Progenitor cell of endocrine pancreas (in vitro differentiated cells): ENCODE measurements around the gene NPAT. TPM values are rescaled to one million over a fixed set of nuclear protein-coding genes. Genes with fewer than 3 reads are reported as not detected.

Experiments used
- DNase-seq: peaks from one replicate; pipeline ENCODE4 v3.0.0; 2021; ENCODE audit warnings: low spot score; ENCODE audit not compliant: unreplicated experiment
- H3K27ac Mint-ChIP-seq: 2 replicates; pipeline ENCODE4 v1.8.0; 2021; ENCODE audit warnings: mild to moderate bottlenecking, moderate library complexity, mixed read lengths
- H3K27me3 Mint-ChIP-seq: 2 replicates; pipeline ENCODE4 v1.8.0; 2021; ENCODE audit warnings: mixed read lengths
- H3K36me3 Mint-ChIP-seq: 2 replicates; pipeline ENCODE4 v1.8.0; 2022; ENCODE audit warnings: mixed read lengths; ENCODE audit not compliant: insufficient read depth
- H3K4me1 Mint-ChIP-seq: 2 replicates; pipeline ENCODE4 v1.8.0; 2021; ENCODE audit warnings: low read depth, mixed read lengths
- H3K4me3 Mint-ChIP-seq: 2 replicates; pipeline ENCODE4 v1.8.0; 2021; ENCODE audit warnings: low read depth, mild to moderate bottlenecking, moderate library complexity, mixed read lengths
- H3K9me3 Mint-ChIP-seq: 2 replicates; pipeline ENCODE4 v1.8.0; 2021; ENCODE audit warnings: low read depth, mixed read lengths
- CTCF ChIP-seq: fragments of 200-600 bp; sonication (generic); IDR thresholded peaks from one replicate; pipeline ENCODE4 v1.5.0; 2021; ENCODE audit warnings: antibody characterized with exemption, mild to moderate bottlenecking; ENCODE audit not compliant: unreplicated experiment
- long read RNA-seq: library from polyadenylated mRNA; unstranded; transcript quantifications from one replicate; pipeline ENCODE4 v2.0.0, GENCODE V29; 2020
- total RNA-seq: library from RNA; stranded (reverse); gene quantifications from 2 replicates; pipeline ENCODE4 v1.2.1, GENCODE V29; 2021

NPAT gene
- total RNA-seq, result 20.6 and 21.0 TPM in 2 replicates
- long read RNA-seq, partial matches to known transcripts, result 14 of 20 reads
- long read RNA-seq, other reads (novel, unspliced or antisense), result 6 of 20 reads

GRCh38 chr11:108222574-108223347 lies at the start of gene NPAT, which contains the start of gene ATM:
TSS of gene NPAT (minus strand) at chr11:108222638. CDS start at chr11:108222536, 102 bp downstream.
TSS of gene ATM (plus strand) at chr11:108223067. CDS start at chr11:108227625, 4,558 bp downstream.
- DNase-seq, result peak; percentile 98
- Mint-ChIP-seq H3K4me3 (no peak within 1 kb of the TSS), H3K27ac (no peak within 1 kb of the TSS), H3K9me3 (no peaks in the 10 kb centered on the region), H3K36me3 (peaks cover 3% of the 10 kb centered on the region), H3K4me1 (peaks cover 31% of the 10 kb centered on the region), H3K27me3 (no peaks in the 10 kb centered on the region)
- peak; percentile 81 for TF ChIP-seq CTCF

GRCh38 chr11:108269583-108269982 lies 47.1 kb upstream of the NPAT start:
- Mint-ChIP-seq H3K27me3 (no peaks in the 10 kb centered on the region), H3K4me3 (no peak overlapping the region), H3K36me3 (peaks cover 35% of the 10 kb centered on the region), H3K9me3 (peaks cover 15% of the 10 kb centered on the region), H3K27ac (no peak overlapping the region), H3K4me1 (no peaks in the 10 kb centered on the region)
- DNase-seq, result no peak
- TF ChIP-seq CTCF, result no peak

GRCh38 chr11:108253176-108253575 lies 30.7 kb upstream of the NPAT start:
- Mint-ChIP-seq H3K4me1 (peaks cover 4% of the 10 kb centered on the region), H3K9me3 (peaks cover 3% of the 10 kb centered on the region), H3K4me3 (no peak overlapping the region), H3K36me3 (peaks cover 28% of the 10 kb centered on the region), H3K27ac (no peak overlapping the region), H3K27me3 (no peaks in the 10 kb centered on the region)
- no peak for DNase-seq
- no peak for TF ChIP-seq CTCF

- Mint-ChIP-seq H3K36me3 (peaks cover 18% of the 10 kb centered on the region), H3K27me3 (no peaks in the 10 kb centered on the region), H3K4me3 (no peak overlapping the region), H3K9me3 (no peaks in the 10 kb centered on the region), H3K4me1 (peaks cover 4% of the 10 kb centered on the region), H3K27ac (no peak overlapping the region)
- DNase-seq, result no peak
- no peak for TF ChIP-seq CTCF
Observed at GRCh38 chr11:108246885-108247284, 24.4 kb upstream of the NPAT start.

- no peak overlapping the region for H3K4me3 Mint-ChIP-seq
- TF ChIP-seq CTCF, result no peak
Observed at GRCh38 chr11:108246308-108246707, 23.9 kb upstream of the NPAT start.

More at GRCh38 chr11:108246308-108246707, 23.9 kb upstream of the NPAT start:
- Mint-ChIP-seq H3K4me1 (peaks cover 2% of the 10 kb centered on the region), H3K9me3 (no peaks in the 10 kb centered on the region), H3K27me3 (no peaks in the 10 kb centered on the region), H3K27ac (no peak overlapping the region), H3K36me3 (peaks cover 16% of the 10 kb centered on the region)
- no peak for DNase-seq
